Measurements from ENCODE around the gene TTLL1. TPM values are rescaled to one million over a fixed set of nuclear protein-coding genes. Genes with fewer than 3 reads are reported as not detected.

The TTLL1 gene
- total RNA-seq, 1 experiment from 2014 or later = 4.6 TPM

- in situ Hi-C loops (cut with HindIII; ENCODE audit: low pct_unique_long_range_greater_than_20kb, low sequenced_read_pairs) (no loop called here), intact Hi-C loops (cut with micrococcal nuclease; ENCODE audit: unreplicated experiment) (no loop called here)
- Histone ChIP-seq H3K4me3 (ENCODE audit: low read depth in 2 of 2, low read length in 2 of 2) (no peak overlapping the region), H3K9me3 (ENCODE audit: control insufficient read depth, insufficient read depth, low read depth, low read length) (no peaks in the 10 kb centered on the region), H3K36me3 (ENCODE audit: control insufficient read depth, insufficient read depth, low read length) (no peaks in the 10 kb centered on the region), H3K4me1 (ENCODE audit: control insufficient read depth, insufficient read depth, low read length) (peaks cover 3% of the 10 kb centered on the region; the same call in 1 of the 2 replicates), H3K27ac (ENCODE audit: low read length) (no peak overlapping the region), H3K27me3 (ENCODE audit: control insufficient read depth, insufficient read depth, low read length) (no peaks in the 10 kb centered on the region)
- TF ChIP-seq TCF7L2 (IDR thresholded peaks at IDR 0.05; ENCODE audit: low read depth, low read length) (no peak), POLR2AphosphoS5 (IDR thresholded peaks at IDR 0.05; ENCODE audit: low read depth, low read length) (no peak), SIN3A (IDR thresholded peaks at IDR 0.05; ENCODE audit: borderline replicate concordance, insufficient read depth, low read depth, low read length) (no peak), CTCF (IDR thresholded peaks at IDR 0.05) (no peak), REST (IDR thresholded peaks at IDR 0.05; ENCODE audit: insufficient read depth in 1 of 2, low read depth in 2 of 2, low read length in 1 of 2) (no peak)
- BruUV-seq (replicated peaks) = TSS peak; percentile 76
- CTCF ChIA-PET = interaction anchor here (1.0 kb wide), 1 partner anchor 219 kb away, joined by 4 read pairs; no protein-coding TSS in a partner anchor
- no peak for ATAC-seq
- POLR2A ChIA-PET = no interaction called here
- DNase-seq (ENCODE audit: low read depth, low spot score) = no peak
Measured at GRCh38 chr22:43085658-43086606, 3.3 kb downstream of the TTLL1 start.

GRCh38 chr22:43081968-43082367 lies 7.2 kb downstream of the TTLL1 start:
- in situ Hi-C loops (cut with HindIII; ENCODE audit: low pct_unique_long_range_greater_than_20kb, low sequenced_read_pairs) = no loop called here
- POLR2A ChIA-PET = no interaction called here
- intact Hi-C loops (cut with micrococcal nuclease; ENCODE audit: unreplicated experiment) = no loop called here
- no peak for ATAC-seq
- Histone ChIP-seq H3K27me3 (ENCODE audit: control insufficient read depth, insufficient read depth, low read length) (no peaks in the 10 kb centered on the region), H3K4me3 (ENCODE audit: low read depth in 2 of 2, low read length in 2 of 2) (no peak overlapping the region), H3K27ac (ENCODE audit: low read length) (no peak overlapping the region), H3K36me3 (ENCODE audit: control insufficient read depth, insufficient read depth, low read length) (no peaks in the 10 kb centered on the region), H3K4me1 (ENCODE audit: control insufficient read depth, insufficient read depth, low read length) (no peaks in the 10 kb centered on the region), H3K9me3 (ENCODE audit: control insufficient read depth, insufficient read depth, low read depth, low read length) (no peaks in the 10 kb centered on the region)
- TF ChIP-seq TCF7L2 (IDR thresholded peaks at IDR 0.05; ENCODE audit: low read depth, low read length) = no peak
- no peak for TF ChIP-seq POLR2AphosphoS5 (IDR thresholded peaks at IDR 0.05; ENCODE audit: low read depth, low read length)
- no peak for TF ChIP-seq SIN3A (IDR thresholded peaks at IDR 0.05; ENCODE audit: borderline replicate concordance, insufficient read depth, low read depth, low read length)
- TF ChIP-seq CTCF (IDR thresholded peaks at IDR 0.05) = no peak
- TF ChIP-seq REST (IDR thresholded peaks at IDR 0.05; ENCODE audit: insufficient read depth in 1 of 2, low read depth in 2 of 2, low read length in 1 of 2) = no peak
- CTCF ChIA-PET = interaction anchor here (0.6 kb wide), 1 partner anchor 334 kb away, joined by 4 read pairs; no protein-coding TSS in a partner anchor
- BruUV-seq (replicated peaks) = no TSS peak
- DNase-seq (ENCODE audit: low read depth, low spot score) = no peak

Measured in Panc1 (cell line).